ENCODE measurements around the gene NRG3.

The NRG3 gene

DNA sequence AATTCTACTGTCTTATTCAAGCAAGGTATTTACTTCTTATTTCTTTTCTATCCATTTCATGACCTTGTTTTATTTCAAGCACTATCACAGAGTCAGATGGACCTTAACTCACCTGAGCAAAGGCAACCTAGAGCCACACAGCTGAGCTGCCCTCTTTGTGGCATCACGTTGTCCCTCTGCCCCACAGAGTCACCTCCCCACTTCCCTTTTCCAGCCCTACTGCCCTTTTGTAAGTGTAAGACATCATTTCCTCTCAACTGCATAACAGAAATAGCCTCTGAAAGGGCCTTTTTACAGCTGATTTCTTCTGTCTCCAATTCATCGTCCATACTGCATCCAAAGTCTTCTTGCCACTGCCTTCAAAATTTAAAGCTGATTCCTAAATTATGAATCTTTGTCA is 946.0 kb downstream of the NRG3 start:
- no peaks in the 10 kb centered on the region for H3K36me3 ChIP-seq (ENCODE audit: control insufficient read depth, insufficient read depth, low read length)
- no peak overlapping the region for H3K4me3 ChIP-seq (replicated peaks; ENCODE audit: low read depth, low read length)
- no peaks in the 10 kb centered on the region; the same call in 1 of the 2 replicates for H3K27me3 ChIP-seq (replicated peaks; ENCODE audit: control insufficient read depth, insufficient read depth, low read length)
- DNase-seq (ENCODE audit: extremely low read depth, insufficient read length) = no peak
- TF ChIP-seq, protein P1, sequence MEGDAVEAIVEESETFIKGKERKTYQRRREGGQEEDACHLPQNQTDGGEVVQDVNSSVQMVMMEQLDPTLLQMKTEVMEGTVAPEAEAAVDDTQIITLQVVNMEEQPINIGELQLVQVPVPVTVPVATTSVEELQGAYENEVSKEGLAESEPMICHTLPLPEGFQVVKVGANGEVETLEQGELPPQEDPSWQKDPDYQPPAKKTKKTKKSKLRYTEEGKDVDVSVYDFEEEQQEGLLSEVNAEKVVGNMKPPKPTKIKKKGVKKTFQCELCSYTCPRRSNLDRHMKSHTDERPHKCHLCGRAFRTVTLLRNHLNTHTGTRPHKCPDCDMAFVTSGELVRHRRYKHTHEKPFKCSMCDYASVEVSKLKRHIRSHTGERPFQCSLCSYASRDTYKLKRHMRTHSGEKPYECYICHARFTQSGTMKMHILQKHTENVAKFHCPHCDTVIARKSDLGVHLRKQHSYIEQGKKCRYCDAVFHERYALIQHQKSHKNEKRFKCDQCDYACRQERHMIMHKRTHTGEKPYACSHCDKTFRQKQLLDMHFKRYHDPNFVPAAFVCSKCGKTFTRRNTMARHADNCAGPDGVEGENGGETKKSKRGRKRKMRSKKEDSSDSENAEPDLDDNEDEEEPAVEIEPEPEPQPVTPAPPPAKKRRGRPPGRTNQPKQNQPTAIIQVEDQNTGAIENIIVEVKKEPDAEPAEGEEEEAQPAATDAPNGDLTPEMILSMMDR (IDR thresholded peaks at IDR 0.05; ENCODE audit: insufficient read depth, low read length, poor library complexity, severe bottlenecking) = no peak

DNA sequence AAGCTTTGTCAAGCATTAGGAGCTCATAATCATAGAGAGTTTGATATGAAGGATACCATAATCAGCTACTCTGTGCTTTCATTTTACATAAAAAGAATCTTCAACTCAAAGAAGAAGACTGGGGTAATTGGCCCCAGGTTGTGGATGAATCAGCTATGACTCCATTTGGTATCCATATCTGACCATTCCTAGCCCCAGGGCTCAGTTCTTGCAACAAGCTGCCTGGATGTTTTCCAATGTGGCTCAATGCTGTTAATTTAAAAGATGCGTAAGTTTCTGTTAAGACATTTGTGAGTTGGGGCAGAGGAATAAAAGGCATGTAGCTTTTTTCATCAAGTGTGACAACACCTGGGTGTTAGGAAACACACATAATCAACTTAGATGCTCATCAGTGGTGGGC is 951.1 kb downstream of the NRG3 start:
- no peaks in the 10 kb centered on the region; the same call in 1 of the 2 replicates for H3K27me3 ChIP-seq (replicated peaks; ENCODE audit: control insufficient read depth, insufficient read depth, low read length)
- no peaks in the 10 kb centered on the region for H3K36me3 ChIP-seq (ENCODE audit: control insufficient read depth, insufficient read depth, low read length)
- H3K4me3 ChIP-seq (replicated peaks; ENCODE audit: low read depth, low read length) = no peak overlapping the region
- TF ChIP-seq, protein P1 (IDR thresholded peaks at IDR 0.05; ENCODE audit: insufficient read depth, low read length, poor library complexity, severe bottlenecking) = no peak
- no peak for DNase-seq (ENCODE audit: extremely low read depth, insufficient read length)

GRCh38 chr10:82827901-82828300 is 952.9 kb downstream of the NRG3 start:
- DNase-seq (ENCODE audit: extremely low read depth, insufficient read length) = no peak
- TF ChIP-seq, protein P1 (IDR thresholded peaks at IDR 0.05; ENCODE audit: insufficient read depth, low read length, poor library complexity, severe bottlenecking) = no peak
- Histone ChIP-seq H3K27me3 (replicated peaks; ENCODE audit: control insufficient read depth, insufficient read depth, low read length) (no peaks in the 10 kb centered on the region), H3K4me3 (replicated peaks; ENCODE audit: low read depth, low read length) (no peak overlapping the region), H3K36me3 (ENCODE audit: control insufficient read depth, insufficient read depth, low read length) (no peaks in the 10 kb centered on the region)

DNA sequence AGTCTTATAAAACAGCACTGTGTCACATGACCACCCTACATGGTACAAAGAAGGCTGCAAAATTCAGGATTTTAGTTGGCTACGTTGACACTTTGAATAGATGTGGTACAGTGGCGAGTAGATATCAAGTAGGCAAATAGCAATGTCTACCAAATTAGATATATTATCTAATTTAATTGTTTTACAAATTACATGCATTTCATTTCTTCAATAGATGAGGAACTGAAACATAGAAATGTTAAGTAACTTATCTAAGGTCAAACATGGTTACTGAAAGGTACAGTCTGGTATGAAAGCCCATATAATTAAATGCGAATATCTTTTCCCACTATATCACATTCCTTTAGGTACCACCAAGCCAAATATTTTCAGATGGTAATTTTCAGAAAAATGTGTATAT is 972.2 kb downstream of the NRG3 start:
- no peak for DNase-seq (ENCODE audit: extremely low read depth, insufficient read length)
- H3K36me3 ChIP-seq (ENCODE audit: control insufficient read depth, insufficient read depth, low read length) = no peaks in the 10 kb centered on the region
- TF ChIP-seq, protein P1 (IDR thresholded peaks at IDR 0.05; ENCODE audit: insufficient read depth, low read length, poor library complexity, severe bottlenecking) = no peak
- no peaks in the 10 kb centered on the region for H3K27me3 ChIP-seq (replicated peaks; ENCODE audit: control insufficient read depth, insufficient read depth, low read length)
- H3K4me3 ChIP-seq (replicated peaks; ENCODE audit: low read depth, low read length) = no peak overlapping the region

DNA sequence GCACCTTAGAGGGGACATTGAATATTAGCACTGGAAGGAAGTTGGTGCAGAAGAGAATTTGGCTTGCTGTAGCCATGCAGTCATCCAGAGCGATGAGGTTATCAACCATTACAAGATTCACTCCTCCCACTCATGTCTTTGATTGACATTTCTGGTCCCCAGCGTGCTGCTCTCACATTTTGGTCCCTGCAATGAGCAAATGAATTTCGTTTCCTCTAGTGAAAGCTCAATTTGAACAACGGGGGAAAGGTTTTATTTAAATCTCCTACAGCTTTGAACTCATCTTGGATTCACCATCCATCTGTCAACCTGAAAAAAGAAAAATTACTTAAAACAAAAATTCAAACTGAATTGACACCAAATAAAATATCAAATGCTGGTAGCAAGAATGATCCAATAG is 975.2 kb downstream of the NRG3 start:
- H3K4me3 ChIP-seq (replicated peaks; ENCODE audit: low read depth, low read length) = no peak overlapping the region
- DNase-seq (ENCODE audit: extremely low read depth, insufficient read length) = no peak
- H3K27me3 ChIP-seq (replicated peaks; ENCODE audit: control insufficient read depth, insufficient read depth, low read length) = no peaks in the 10 kb centered on the region
- H3K36me3 ChIP-seq (ENCODE audit: control insufficient read depth, insufficient read depth, low read length) = no peaks in the 10 kb centered on the region
- TF ChIP-seq, protein P1 (IDR thresholded peaks at IDR 0.05; ENCODE audit: insufficient read depth, low read length, poor library complexity, severe bottlenecking) = no peak

DNA sequence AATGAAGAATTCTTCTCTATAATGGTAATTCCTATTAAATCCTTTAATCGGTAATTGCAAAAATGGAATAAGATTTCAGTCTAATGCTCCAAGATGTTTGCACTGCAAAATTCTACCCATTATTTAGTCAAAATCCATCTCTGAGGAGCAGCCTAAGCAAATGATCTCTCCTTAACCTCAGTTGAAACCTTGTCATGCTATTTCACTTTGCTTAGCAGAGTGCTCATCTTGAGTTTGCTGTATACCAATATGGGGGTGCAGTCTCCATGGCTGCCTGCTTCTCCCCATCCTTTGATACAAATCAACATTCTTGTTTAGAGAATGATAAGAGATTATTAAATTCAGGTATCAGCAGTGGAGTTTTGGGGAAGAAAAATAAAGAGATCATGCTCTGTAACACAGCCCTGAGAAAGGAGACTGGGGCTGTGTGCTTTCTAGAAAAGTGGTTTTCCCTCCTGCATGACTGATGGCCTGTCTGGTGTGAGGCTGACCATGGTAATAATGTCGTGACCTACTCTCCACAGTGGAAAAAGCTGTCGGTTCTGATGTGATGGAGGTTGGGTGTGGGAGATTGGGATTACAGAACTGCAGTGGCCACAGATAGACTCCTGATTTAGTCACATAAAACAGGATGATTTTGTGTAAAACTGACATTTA is 982.1 kb downstream of the NRG3 start:
- no peak for DNase-seq (ENCODE audit: extremely low read depth, insufficient read length)
- H3K4me3 ChIP-seq (replicated peaks; ENCODE audit: low read depth, low read length) = no peak overlapping the region
- no peaks in the 10 kb centered on the region for H3K36me3 ChIP-seq (ENCODE audit: control insufficient read depth, insufficient read depth, low read length)
- TF ChIP-seq, protein P1 (IDR thresholded peaks at IDR 0.05; ENCODE audit: insufficient read depth, low read length, poor library complexity, severe bottlenecking) = no peak
- H3K27me3 ChIP-seq (replicated peaks; ENCODE audit: control insufficient read depth, insufficient read depth, low read length) = no peaks in the 10 kb centered on the region
